Measurements from ENCODE around the gene SIMC1.
"Not testable (repeated sequence)": the region's sequence is repeated elsewhere in the genome, so short reads cannot be mapped to it uniquely, and the experiment has no call there.

The SIMC1 gene

DNA sequence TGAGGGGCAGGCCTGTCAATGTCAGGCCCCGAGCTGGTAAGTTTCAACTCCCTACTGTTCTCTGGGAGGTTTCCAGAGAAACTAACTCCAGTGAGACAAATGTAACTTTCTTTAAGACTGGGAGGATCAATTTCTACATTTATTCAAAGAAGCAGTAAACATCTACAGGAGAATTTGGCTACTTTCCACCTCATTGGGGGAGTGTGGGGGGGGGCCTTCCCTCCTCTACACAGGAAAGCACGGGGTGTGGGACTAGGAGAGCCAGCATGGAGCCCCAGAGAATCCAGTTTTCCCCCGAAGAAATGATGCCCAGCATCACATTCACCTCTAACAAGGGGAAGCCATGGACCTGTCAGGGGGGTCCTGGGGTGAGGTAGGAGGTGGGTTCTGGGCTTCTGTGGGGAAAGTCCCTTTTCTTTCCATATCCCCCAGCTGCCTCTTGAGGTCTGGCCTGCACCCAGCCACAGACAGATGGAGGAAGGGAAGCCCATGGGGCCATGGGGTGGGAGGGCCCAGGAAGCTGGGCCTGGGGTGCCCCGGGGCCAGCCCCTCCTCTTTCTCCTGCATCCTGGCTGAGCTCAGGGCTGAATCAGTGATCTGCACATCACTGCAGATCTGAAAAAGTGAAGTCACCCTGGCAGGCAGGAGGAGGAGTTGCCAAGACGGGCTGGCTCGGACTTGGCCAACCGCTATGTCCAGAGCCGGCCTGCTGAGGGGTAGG lies 42.6 kb upstream of the SIMC1 start:
- not testable (repeated sequence) for H3K9me3 ChIP-seq (ENCODE audit: severe bottlenecking); H3K27ac ChIP-seq; H3K36me3 ChIP-seq; H3K4me3 ChIP-seq (ENCODE audit: low read depth, low read length); DNase-seq; H3K27me3 ChIP-seq (ENCODE audit: insufficient read depth, low read depth, severe bottlenecking)

DNA sequence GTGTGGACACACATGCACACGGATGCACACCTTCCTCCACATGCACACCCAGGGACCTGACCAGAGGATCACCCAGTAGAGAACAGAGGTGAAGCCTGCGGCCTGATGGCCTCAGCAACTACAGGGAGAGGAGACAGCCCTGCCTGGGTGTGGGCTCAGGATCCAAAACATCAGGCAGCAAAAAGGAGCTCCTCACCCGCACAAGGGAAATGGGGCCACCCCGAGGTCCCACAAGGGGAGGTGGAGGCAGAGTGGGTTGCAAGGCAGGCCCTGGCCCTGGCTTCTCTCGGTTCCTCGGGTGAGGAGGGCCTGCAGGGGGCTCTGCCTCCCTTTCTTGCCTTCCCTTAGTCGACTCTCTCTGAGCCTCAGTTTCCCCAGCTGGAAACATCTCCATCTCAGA lies 41.4 kb upstream of the SIMC1 start:
- H3K27me3 ChIP-seq (ENCODE audit: insufficient read depth, low read depth, severe bottlenecking); H3K4me3 ChIP-seq (ENCODE audit: low read depth, low read length); DNase-seq; H3K36me3 ChIP-seq; H3K27ac ChIP-seq; H3K9me3 ChIP-seq (ENCODE audit: severe bottlenecking): not testable (repeated sequence)

DNA sequence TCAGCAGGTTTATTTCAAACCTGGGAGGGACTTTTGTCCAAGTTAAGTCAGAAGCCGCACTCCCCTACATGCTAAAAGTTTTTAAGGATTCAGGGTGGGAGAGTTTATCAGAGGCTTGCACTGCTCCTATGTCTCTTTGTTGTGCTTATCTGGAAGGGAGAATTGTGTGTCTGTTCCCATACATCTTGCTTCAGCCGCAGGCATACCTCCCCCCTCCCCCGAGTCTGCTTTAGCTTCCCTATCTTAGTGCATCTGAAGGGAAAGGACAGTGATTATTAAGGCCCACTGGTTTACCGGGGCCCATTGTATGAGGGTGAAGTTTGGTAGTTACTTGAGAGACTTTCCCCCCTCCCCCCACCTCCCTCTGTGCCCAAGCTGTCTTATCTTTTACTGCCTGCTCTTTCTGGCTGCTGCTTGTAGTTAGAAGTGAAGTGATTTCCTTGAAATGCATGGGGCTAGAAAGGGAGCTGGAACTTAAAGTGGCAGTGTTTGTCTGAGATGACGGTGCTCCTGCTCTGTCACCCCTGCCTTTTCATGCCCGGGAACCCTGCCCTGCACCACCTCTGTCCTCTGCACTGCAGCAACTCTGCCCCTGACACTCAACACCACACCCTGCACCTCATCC lies 40.9 kb upstream of the SIMC1 start:
- H3K27ac ChIP-seq; H3K9me3 ChIP-seq (ENCODE audit: severe bottlenecking); H3K4me3 ChIP-seq (ENCODE audit: low read depth, low read length); H3K27me3 ChIP-seq (ENCODE audit: insufficient read depth, low read depth, severe bottlenecking); H3K36me3 ChIP-seq; DNase-seq: not testable (repeated sequence)

DNA sequence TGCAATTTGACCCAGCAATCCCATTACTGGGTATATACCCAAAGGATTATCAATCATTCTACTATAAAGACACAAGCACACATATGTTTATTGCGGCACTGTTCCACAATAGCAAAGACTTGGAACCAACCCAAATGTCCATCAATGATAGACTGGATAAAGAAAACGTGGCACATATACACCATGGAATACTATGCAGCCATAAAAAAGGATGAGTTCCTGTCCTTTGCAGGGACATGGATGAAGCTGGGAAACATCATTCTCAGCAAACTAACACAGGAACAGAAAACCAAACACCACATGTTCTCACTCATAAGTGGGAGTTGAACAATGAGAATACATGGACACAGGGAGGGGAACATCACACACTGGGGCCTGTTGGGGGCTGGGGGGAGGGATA lies 39.9 kb upstream of the SIMC1 start:
- H3K27me3 ChIP-seq (ENCODE audit: insufficient read depth, low read depth, severe bottlenecking); H3K4me3 ChIP-seq (ENCODE audit: low read depth, low read length); H3K36me3 ChIP-seq; H3K9me3 ChIP-seq (ENCODE audit: severe bottlenecking); DNase-seq; H3K27ac ChIP-seq: not testable (repeated sequence)

DNA sequence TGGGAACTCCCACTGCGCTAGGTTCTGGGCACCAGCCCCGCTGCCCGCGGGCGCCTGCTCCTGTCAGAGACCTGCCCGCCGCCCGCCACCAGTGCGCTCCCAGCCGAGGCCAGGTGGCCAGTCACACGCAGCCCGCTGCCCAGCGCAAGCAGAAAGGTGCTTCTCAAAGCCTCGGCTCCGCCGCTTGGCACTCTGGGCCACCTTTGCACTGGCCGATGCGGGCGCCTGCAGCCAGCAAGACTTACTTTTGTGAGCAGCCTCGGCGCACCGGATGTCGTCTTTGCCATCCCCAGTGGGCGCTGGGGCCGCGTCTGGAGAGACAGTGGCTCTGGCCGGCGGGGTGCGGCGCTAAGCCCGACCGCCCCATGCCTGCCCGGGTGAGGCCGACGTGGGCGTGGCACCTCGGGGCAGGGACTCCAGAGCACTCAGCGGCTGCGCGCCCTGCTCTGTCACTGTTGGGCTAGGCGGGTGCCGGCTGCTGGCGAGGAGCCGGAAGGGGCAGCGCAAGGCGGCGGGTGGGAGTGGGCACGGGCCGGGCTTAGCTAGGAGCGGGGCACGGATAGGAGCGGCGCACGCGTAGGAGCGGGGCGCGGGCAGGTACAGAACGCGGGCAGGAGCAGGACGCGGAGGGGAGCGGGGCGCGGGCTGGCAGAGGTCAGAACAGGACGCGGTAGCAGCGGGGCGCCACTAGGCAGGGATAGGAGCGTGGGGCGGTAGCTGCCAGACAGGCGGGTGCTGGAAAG lies 39.1 kb upstream of the SIMC1 start:
- H3K36me3 ChIP-seq; H3K27me3 ChIP-seq (ENCODE audit: insufficient read depth, low read depth, severe bottlenecking); H3K27ac ChIP-seq; H3K9me3 ChIP-seq (ENCODE audit: severe bottlenecking): not testable (repeated sequence)
- DNase-seq, result peak; percentile 40
- peak overlapping the region; percentile 46 for H3K4me3 ChIP-seq (ENCODE audit: low read depth, low read length)

DNA sequence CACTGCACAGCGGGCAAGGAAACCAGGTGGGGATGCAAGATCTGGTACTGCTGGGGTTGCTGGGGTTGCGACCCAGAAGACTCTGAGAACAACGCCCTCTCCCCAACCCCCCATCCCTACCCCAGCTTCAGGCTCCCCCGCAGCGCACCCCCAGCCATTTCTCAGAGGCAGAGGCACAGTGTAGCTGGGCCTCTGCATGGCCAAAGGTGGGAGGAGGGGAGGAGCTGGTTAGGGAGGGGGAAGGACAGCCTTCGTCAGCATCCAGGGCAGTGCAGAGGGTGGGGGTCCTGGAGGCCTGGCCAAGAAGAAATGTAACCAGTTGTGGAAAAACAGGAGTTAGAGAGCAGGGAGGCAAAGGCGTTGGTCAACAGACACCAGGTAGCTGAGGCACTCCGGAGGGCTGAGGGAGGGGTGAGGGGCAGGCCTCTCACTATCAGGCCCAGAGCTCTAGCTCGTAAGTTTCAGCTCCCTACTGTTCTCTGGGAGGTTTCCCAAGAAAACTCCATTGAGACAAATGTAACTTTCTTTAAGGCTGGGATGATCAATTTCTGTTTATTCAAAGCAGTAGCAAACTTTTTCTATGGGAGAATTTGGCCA lies 38.3 kb upstream of the SIMC1 start:
- H3K27me3 ChIP-seq (ENCODE audit: insufficient read depth, low read depth, severe bottlenecking); H3K36me3 ChIP-seq; H3K27ac ChIP-seq; DNase-seq; H3K9me3 ChIP-seq (ENCODE audit: severe bottlenecking): not testable (repeated sequence)
- H3K4me3 ChIP-seq (ENCODE audit: low read depth, low read length), result peak overlapping the region; percentile 46

DNA sequence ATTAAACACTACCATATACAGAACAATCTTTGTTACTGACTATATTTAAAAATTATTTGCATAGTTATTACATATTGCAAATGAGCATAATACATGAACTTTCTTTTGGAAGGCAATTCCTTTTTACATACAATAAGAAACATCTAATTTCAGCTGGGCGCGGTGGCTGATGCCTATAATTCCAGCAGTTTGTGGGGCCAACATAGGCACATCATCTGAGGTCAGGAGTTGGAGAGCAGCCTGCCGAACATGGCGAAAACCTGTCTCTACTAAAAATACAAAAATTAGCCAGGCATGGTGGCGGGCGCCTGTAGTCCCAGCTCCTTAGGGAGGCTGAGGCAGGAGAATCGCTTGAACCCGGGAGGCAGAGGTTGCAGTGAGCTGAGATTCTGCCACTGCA lies 36.4 kb upstream of the SIMC1 start:
- no peaks in the 10 kb centered on the region for H3K27me3 ChIP-seq (ENCODE audit: insufficient read depth, low read depth, severe bottlenecking)
- no peaks in the 10 kb centered on the region for H3K9me3 ChIP-seq (ENCODE audit: severe bottlenecking)
- no peak overlapping the region for H3K27ac ChIP-seq
- H3K36me3 ChIP-seq, result no peaks in the 10 kb centered on the region
- no peak for DNase-seq
- TF ChIP-seq, protein P1, sequence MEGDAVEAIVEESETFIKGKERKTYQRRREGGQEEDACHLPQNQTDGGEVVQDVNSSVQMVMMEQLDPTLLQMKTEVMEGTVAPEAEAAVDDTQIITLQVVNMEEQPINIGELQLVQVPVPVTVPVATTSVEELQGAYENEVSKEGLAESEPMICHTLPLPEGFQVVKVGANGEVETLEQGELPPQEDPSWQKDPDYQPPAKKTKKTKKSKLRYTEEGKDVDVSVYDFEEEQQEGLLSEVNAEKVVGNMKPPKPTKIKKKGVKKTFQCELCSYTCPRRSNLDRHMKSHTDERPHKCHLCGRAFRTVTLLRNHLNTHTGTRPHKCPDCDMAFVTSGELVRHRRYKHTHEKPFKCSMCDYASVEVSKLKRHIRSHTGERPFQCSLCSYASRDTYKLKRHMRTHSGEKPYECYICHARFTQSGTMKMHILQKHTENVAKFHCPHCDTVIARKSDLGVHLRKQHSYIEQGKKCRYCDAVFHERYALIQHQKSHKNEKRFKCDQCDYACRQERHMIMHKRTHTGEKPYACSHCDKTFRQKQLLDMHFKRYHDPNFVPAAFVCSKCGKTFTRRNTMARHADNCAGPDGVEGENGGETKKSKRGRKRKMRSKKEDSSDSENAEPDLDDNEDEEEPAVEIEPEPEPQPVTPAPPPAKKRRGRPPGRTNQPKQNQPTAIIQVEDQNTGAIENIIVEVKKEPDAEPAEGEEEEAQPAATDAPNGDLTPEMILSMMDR (IDR thresholded peaks at IDR 0.05; ENCODE audit: low read depth, low read length), result no peak
- H3K4me3 ChIP-seq (ENCODE audit: low read depth, low read length), result no peak overlapping the region

DNA sequence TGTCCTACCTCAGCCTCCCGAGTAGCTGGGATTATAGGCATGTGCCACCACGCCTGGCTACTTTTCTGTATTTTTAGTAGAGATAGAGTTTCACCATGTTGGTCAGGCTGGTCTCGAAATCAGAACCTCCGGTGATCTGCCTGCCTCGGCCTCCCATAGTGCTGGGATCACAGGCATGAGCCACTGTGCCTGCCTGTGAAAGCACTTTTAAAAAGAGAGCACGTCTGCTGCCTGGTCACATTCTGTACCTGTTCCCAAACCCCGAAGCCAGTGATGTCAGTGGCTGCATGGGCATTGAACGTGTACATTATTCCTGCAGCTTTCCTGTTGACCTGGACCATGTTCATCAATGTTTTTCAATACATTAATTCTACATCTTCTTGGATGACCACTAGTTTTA lies 35.1 kb upstream of the SIMC1 start:
- no peak for DNase-seq
- Histone ChIP-seq H3K36me3 (no peaks in the 10 kb centered on the region), H3K27me3 (ENCODE audit: insufficient read depth, low read depth, severe bottlenecking) (no peaks in the 10 kb centered on the region), H3K4me3 (ENCODE audit: low read depth, low read length) (no peak overlapping the region), H3K9me3 (ENCODE audit: severe bottlenecking) (no peaks in the 10 kb centered on the region), H3K27ac (no peak overlapping the region)
- TF ChIP-seq, protein P1 (IDR thresholded peaks at IDR 0.05; ENCODE audit: low read depth, low read length), result no peak

DNA sequence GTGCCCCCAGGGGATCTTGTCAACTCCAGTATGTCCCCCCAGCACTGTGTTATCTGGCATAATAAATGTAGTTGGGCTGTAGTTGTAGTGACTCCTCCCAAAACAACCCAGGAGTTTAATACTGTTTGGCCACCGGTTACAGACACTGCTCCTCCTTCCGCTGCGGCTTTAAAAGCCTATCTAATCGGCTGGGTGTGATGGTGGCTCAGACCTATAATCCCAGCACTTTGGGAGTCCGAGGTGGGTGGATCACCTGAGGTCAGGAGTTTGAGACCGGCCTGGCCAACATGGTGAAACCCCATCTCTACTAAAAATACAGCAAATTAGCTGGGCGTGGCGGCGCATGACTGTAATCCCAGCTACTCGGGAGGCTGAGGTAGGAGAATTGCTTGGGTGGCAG lies 34.7 kb upstream of the SIMC1 start:
- H3K27ac ChIP-seq; H3K27me3 ChIP-seq (ENCODE audit: insufficient read depth, low read depth, severe bottlenecking); H3K4me3 ChIP-seq (ENCODE audit: low read depth, low read length); H3K36me3 ChIP-seq; H3K9me3 ChIP-seq (ENCODE audit: severe bottlenecking): not testable (repeated sequence)
- peak; percentile 50 for DNase-seq

DNA sequence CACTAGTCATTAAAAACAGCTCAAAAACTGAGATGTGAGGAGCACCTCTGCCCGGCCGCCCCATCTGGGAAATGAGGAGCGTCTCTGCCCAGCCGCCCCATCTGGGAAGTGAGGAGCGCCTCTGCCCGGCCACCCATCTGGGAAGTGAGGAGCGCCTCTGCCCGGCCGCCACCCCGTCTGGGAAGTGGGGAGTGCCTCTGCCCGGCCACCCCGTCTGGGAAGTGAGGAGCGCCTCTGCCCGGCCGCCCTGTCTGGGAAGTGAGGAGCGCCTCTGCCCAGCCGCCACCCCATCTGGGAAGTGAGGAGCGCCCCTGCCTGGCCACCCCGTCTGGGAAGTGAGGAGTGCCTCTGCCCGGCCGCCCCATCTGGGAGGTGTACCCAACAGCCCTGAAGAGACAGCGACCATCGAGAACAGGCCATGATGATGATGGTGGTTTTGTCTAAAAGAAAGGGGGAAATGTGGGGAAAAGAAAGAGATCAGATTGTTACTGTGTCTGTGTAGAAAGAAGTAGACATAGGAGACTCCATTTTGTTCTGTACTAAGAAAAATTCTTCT lies 23.7 kb upstream of the SIMC1 start:
- not testable (repeated sequence) for H3K9me3 ChIP-seq (ENCODE audit: severe bottlenecking); H3K36me3 ChIP-seq; DNase-seq; H3K4me3 ChIP-seq (ENCODE audit: low read depth, low read length); H3K27ac ChIP-seq; H3K27me3 ChIP-seq (ENCODE audit: insufficient read depth, low read depth, severe bottlenecking)

DNA sequence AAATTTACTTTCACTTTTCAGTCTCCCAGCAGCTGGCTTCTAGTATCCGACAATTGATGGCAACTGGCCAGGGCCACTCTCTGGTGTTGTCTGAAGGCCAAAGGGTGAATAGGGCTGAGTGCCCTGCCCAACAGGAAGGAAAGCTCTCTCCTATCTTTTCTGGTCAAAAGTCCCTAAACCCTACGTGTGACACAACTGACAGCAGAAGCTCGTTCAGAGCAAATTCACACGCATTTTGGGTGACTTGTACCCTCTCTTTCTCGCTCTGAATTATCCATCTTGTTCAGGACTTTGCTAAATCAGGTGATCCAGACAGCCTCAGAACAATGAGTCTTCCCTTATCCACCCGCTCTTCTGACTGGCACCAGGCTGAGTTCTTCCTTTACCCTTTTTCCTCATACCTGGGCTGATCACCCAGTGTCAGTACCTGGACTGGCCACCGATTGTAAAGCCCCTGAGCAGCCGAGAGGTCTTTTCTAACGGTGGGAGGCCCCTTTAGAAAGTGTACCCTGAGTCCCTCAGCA lies 21.8 kb upstream of the SIMC1 start:
- H3K27me3 ChIP-seq (ENCODE audit: insufficient read depth, low read depth, severe bottlenecking); H3K9me3 ChIP-seq (ENCODE audit: severe bottlenecking); H3K4me3 ChIP-seq (ENCODE audit: low read depth, low read length); H3K36me3 ChIP-seq; H3K27ac ChIP-seq; DNase-seq: not testable (repeated sequence)
